Raji (cell line): ENCODE results near the gene ADCY10.

Experiments used
- POLR2A ChIP-seq: IDR thresholded peaks from 2 replicates; pipeline ENCODE4 v1.6.1; 2011; ENCODE audit warnings: low read depth, low read length, control low read depth; ENCODE audit not compliant: insufficient read depth

ADCY10 gene

GRCh38 chr1:167799747-167800146, 114.2 kb downstream of the ADCY10 start:
- TF ChIP-seq POLR2A: no peak

DNA sequence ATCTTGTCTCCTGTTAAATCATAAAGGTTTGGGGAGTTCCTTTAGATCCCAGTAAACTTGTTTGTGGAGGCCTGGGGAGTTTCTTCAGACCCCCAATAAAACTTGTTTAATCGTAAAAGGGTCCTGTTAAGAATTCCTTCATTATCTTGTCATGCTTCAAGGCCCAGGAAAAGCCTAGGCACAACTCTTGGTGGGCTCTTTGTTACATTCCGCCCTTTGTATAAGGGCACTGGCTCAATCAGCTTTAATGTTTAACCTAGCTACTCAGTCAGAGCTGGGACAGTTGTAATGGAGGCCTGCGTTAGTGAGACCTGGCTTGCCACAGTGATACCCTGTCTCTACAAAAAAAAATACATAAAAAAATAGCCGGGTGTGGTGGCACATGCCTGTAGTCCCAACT, 115.0 kb downstream of the ADCY10 start:
- TF ChIP-seq POLR2A: no peak

GRCh38 chr1:167797015-167797414, 116.9 kb downstream of the ADCY10 start:
- no peak for TF ChIP-seq POLR2A

GRCh38 chr1:167795810-167796740, 117.9 kb downstream of the ADCY10 start:
- no peak for TF ChIP-seq POLR2A

DNA sequence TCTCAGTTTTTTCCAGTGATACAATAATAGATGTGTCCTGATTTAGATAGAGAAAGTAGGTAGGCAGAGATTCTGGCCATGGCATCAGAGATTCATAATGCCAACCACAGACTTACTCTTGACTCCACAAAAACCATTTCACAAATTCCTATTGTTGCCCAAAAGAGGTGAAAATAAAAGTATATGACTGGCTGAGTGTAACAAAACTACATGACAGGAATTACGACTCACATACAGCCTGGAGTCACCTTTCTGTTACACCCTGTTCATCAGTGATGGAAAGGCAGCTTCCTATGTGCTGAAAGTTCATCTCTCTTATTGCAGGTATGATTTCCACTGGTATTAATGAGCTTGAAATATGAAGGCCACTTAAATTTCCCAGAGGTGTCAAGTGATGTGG, 119.9 kb downstream of the ADCY10 start:
- TF ChIP-seq POLR2A: no peak

- no peak for TF ChIP-seq POLR2A
Observed at GRCh38 chr1:167792188-167792565, 121.8 kb downstream of the ADCY10 start.

DNA sequence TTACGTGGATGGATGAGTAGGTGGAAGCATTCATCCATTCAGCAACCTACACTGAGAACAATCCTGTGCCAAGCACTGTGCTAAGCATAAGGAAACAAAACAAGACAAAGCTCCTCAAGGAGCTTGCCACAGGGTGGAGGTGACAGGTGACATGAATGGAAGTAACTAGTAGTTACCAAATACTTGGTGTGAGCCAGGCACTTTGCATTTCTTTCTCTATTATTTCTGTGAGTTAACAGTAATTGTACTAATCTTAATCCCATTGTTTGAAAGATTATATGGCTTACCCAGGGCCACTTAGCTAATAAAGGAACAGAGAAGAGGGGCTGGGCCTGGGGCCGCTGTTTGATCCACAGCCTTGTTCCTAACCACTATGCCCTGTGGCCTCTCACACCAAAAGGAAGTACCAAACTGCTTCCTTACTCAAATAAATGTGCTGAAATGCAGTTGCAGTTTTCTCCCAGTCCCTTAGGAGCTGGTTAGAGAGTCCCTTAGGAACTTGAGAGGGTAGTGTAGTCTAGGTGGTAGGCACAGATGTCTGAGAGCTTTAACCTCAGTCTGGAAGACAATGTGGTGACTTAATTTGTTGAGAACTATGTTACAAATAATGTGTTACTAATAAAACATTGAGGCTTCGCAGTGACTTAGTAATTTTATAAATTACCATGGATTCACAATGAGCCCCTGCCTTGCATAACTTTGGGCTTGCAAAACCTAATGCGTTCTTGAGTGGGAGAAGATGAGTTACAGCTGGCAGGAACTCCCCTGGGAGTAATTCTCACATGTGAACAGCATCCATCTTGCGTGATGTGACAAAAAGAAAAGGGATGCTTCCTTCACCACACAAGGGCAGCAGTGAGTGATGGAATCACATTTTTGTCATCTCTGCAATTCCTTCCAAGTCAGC, 122.4 kb downstream of the ADCY10 start:
- no peak for TF ChIP-seq POLR2A

GRCh38 chr1:167790117-167790516, 123.8 kb downstream of the ADCY10 start:
- no peak for TF ChIP-seq POLR2A

- TF ChIP-seq POLR2A: no peak
Observed at GRCh38 chr1:167789501-167789900, 124.4 kb downstream of the ADCY10 start.

DNA sequence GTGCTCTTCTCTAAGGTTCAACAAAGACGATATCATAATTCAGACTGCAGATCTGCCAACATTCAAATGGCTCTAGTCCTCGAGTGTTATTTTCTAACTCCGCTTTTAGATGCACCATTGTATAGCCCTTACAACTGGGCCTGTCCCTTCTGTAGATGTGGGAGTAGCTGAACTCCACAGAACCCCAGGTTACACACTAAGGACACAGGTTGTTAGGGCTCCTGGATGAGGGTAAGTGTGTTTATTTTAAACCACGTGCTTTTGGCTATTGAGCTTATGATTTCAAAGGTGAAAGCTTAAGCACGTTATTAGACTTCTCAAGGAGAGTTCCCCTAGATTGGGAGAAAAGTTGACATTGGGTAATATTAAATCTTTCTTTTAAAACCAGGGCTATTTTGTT, 127.4 kb downstream of the ADCY10 start:
- TF ChIP-seq POLR2A: no peak

DNA sequence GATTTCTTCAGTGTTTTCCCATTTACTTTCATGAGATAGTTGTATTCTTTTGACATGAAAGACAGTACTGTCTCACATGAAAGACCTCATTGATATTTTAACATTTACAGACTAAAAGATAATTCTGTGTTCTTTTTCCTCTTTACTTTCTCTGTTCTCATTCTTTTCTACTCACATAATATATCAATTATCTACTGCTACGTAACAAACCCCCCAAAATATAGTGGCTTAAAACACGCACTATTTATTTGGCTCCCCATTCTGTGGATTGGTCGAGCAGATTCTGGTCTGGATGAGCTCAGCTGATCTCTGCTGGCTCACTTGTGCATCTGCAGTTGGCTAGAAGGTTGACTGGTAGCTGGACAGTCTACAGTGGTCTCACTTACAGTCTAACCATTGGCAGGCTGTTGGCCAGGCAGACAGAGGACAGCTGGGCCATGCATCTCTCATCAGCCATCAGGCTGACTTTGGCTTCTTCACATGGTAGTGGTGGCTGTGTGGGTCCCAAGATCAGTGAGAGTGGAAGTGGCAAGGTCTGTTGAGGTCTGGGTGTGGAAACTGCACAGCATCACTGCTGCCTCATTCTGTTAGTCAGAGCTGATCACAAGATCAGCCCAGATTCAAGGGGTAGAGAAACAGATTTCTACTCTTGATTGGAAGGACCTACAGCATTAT, 128.9 kb downstream of the ADCY10 start:
- TF ChIP-seq POLR2A: no peak

DNA sequence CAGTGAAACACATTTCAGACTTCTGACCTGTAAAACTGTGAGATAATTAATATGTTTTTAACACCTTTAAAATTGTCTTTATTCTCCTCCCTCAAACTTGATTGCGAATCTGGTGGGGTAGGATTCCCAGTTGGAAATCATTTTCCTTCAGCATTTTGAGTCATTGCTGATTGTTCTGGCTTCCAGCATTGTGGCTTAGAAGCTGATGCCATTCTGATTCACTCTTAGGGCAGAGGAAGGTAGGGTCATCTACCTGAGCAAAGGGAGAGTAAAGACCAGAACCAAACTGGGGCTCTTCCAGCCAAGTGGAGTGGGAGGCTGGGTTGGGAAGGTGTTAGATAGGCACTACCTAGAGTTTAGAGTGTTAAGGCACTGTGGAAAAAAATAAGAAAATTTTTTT, 131.0 kb downstream of the ADCY10 start:
- TF ChIP-seq POLR2A: no peak

DNA sequence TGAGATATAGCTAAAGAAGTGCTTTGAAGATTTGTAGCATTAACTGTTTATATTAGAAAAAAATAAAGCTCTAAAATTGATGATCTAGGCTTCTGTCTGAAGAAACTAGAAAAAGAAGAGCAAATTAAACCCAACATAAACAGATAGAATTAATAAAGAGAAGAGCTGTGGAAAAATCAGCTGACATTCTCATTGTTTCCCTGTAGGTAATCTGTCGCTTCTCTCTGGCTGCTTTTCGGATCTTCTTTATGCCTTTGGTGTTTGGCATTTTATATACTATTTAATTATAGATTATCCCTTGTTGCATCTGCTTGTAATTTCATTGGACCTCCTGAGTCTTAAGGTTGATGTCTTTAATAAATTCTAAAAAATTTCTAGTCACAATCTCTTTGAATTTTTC, 132.4 kb downstream of the ADCY10 start:
- TF ChIP-seq POLR2A: no peak

GRCh38 chr1:167777269-167777650, 136.7 kb downstream of the ADCY10 start:
- no peak for TF ChIP-seq POLR2A

DNA sequence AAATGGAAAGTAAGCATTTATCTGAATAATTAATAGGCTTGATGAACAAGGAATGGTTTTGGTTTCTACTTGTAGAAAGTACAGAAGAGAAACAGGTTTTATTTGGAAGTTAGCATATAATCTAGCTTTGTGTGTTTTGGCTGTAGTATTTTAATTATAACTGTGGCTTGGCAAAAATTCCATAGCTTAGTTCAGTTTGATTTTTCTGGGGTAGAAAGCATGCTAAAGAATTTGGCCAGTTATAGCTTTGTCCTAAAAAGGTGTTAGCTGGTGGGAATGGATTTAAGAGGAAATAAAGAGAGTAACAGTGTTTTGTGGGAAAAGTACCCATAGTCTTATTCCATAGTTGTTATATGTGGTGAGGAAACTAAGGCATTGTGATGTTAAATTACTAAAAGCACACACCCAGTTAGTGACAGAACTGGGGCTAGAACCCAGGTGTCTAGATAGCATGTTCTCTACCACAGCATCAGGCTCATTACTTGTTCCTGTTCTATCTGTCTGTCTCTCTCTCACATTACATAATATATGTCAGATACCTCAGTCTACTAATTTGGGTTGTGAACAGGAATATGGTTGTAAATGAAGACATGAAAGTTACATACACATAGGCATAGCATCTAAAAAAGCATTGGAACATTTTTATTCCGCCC, 137.2 kb downstream of the ADCY10 start:
- TF ChIP-seq POLR2A: no peak
